OCI-LY7 (cell line): ENCODE data around the gene CELF2. TPM values are rescaled to one million over a fixed set of nuclear protein-coding genes. Genes with fewer than 3 reads are reported as not detected.

ENCODE experiments used
- BruUV-seq: library from RNA; stranded (reverse); fragments of 400-500 nt; replicated peaks from 2 replicates; lab custom pipeline; 2021; lab: Mats Ljungman, UMichigan
- CTCF ChIA-PET: fragments of 300-600 bp; sonication (Branson Sonifier 250); formaldehyde crosslinking; loops from one replicate; lab custom pipeline; 2022; ENCODE audit warnings: antibody characterized with exemption; ENCODE audit not compliant: unreplicated experiment; lab: Charles Lee
- POLR2A ChIA-PET: fragments of 300-600 bp; sonication (Branson Sonifier 250); formaldehyde crosslinking; loops from one replicate; lab custom pipeline; 2022; ENCODE audit warnings: antibody characterized with exemption; lab: Charles Lee
- DNase-seq: peaks from one replicate; pipeline ENCODE4 v3.0.0-alpha.2; 2015; ENCODE audit warnings: low spot score
- H2AFZ ChIP-seq: fragments of 200-600 bp; sonication (generic), shearing (Covaris generic); 2 replicates; pipeline ENCODE4 v1.6.1; 2014; ENCODE audit warnings: mild to moderate bottlenecking, antibody characterized with exemption, low read length, moderate library complexity
- H3K27ac ChIP-seq: fragments of 200-600 bp; sonication (generic); 2 replicates; pipeline ENCODE4 v1.5.1; 2014; ENCODE audit warnings: mixed run types, low read depth, mild to moderate bottlenecking, moderate library complexity, low read length, inconsistent platforms; ENCODE audit not compliant: poor library complexity, severe bottlenecking
- H3K36me3 ChIP-seq: fragments of 200-600 bp; sonication (generic); 2 replicates; pipeline ENCODE4 v1.6.1; 2014; ENCODE audit warnings: mild to moderate bottlenecking, antibody characterized with exemption, low read length, moderate library complexity, mixed read lengths; ENCODE audit not compliant: insufficient read depth
- H3K4me1 ChIP-seq: fragments of 200-600 bp; sonication (generic); 2 replicates; pipeline ENCODE4 v1.5.1; 2014; ENCODE audit warnings: mild to moderate bottlenecking, low read length; ENCODE audit not compliant: insufficient read depth, poor library complexity, severe bottlenecking
- H3K4me2 ChIP-seq: fragments of 200-600 bp; sonication (generic); 2 replicates; pipeline ENCODE4 v1.6.1; 2014; ENCODE audit warnings: mild to moderate bottlenecking, low read length
- H3K4me3 ChIP-seq: fragments of 200-600 bp; sonication (generic); 2 replicates; pipeline ENCODE4 v1.5.1; 2014; ENCODE audit warnings: mild to moderate bottlenecking, low read depth, low read length; ENCODE audit not compliant: poor library complexity, severe bottlenecking
- H3K79me2 ChIP-seq: fragments of 200-600 bp; sonication (generic); 2 replicates; pipeline ENCODE4 v1.6.1; 2016; ENCODE audit warnings: low read depth, mild to moderate bottlenecking, low read length, moderate library complexity, mixed read lengths; ENCODE audit not compliant: insufficient read depth
- H3K9me2 ChIP-seq: fragments of 200-600 bp; sonication (generic); 2 replicates; pipeline ENCODE4 v1.6.1; 2016; ENCODE audit warnings: mild to moderate bottlenecking, low read length, mixed read lengths; ENCODE audit not compliant: insufficient read depth
- H3K9me3 ChIP-seq: fragments of 200-600 bp; sonication (generic); 2 replicates; pipeline ENCODE4 v1.6.1; 2014; ENCODE audit warnings: mild to moderate bottlenecking, mixed run types, low read length, mixed read lengths
- H4K20me1 ChIP-seq: fragments of 200-600 bp; sonication (generic); 2 replicates; pipeline ENCODE4 v1.6.1; 2014; ENCODE audit warnings: mild to moderate bottlenecking, antibody characterized with exemption, low read length, moderate library complexity, mixed read lengths; ENCODE audit not compliant: insufficient read depth
- EZH2phosphoT487 ChIP-seq: fragments of 200-600 bp; sonication (generic); IDR thresholded peaks from 2 replicates; pipeline ENCODE4 v1.6.1; 2018; ENCODE audit warnings: low read depth, borderline replicate concordance, mild to moderate bottlenecking, mixed run types, antibody characterized with exemption, low read length, moderate library complexity, mixed read lengths
- intact Hi-C: fragments of 100-400 bp; cut with micrococcal nuclease; formaldehyde crosslinking; loops from one replicate; pipeline ENCODE4 v1.10.0; 2022; ENCODE audit not compliant: unreplicated experiment
- total RNA-seq, 2 experiments: library from RNA; depleted of rRNA in 1 of 2; stranded (reverse); fragments of >200 nt in 1 of 2; shearing (Covaris generic) in 1 of 2; gene quantifications; 2 replicates each; pipeline ENCODE4 v1.2.3, GENCODE V29; 2014 to 2022
- TF ChIP-seq, protein P1 (sequence below): fragments of 200-600 bp; sonication (generic); conservative IDR thresholded peaks from 2 replicates; pipeline ENCODE4 v1.5.1; 2014; ENCODE audit warnings: mild to moderate bottlenecking, antibody characterized with exemption, low read length, moderate library complexity, mixed read lengths

CELF2 gene
- total RNA-seq, 2 experiments from 2014 or later = 5.4 to 19.1 TPM

DNA sequence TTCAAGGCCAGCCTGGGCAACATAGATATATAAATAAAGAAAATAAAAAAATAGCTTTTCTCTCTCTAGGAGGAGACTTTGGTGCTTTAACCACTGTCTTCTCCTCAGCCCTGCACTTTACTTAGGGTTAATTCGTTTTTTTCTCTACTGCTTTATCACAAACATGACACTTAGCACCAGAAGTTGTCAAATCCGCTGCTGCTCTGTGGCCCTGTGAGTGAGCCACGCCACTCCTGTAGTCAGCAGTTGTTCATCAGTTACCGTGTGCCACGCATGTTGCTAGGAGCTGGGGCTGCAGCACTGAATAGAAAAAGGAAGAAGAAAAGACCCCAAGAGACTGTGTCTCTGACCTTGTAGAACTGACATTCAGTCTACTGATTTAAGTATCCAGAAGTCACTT is 232.6 kb downstream of the CELF2 start:
- Histone ChIP-seq H3K4me2 (no peak overlapping the region), H3K36me3 (no peaks in the 10 kb centered on the region), H3K27ac (no peak overlapping the region), H3K79me2 (no peaks in the 10 kb centered on the region), H3K4me1 (peaks cover 21% of the 10 kb centered on the region), H3K9me3 (no peaks in the 10 kb centered on the region), H3K4me3 (no peak overlapping the region), H2AFZ (no peak overlapping the region), H3K9me2 (no peaks in the 10 kb centered on the region), H4K20me1 (no peaks in the 10 kb centered on the region)
- ChIA-PET CTCF (no interaction called here), POLR2A (no interaction called here)
- DNase-seq = no peak
- BruUV-seq = no TSS peak
- intact Hi-C loops = no loop called here
- TF ChIP-seq, protein P1, sequence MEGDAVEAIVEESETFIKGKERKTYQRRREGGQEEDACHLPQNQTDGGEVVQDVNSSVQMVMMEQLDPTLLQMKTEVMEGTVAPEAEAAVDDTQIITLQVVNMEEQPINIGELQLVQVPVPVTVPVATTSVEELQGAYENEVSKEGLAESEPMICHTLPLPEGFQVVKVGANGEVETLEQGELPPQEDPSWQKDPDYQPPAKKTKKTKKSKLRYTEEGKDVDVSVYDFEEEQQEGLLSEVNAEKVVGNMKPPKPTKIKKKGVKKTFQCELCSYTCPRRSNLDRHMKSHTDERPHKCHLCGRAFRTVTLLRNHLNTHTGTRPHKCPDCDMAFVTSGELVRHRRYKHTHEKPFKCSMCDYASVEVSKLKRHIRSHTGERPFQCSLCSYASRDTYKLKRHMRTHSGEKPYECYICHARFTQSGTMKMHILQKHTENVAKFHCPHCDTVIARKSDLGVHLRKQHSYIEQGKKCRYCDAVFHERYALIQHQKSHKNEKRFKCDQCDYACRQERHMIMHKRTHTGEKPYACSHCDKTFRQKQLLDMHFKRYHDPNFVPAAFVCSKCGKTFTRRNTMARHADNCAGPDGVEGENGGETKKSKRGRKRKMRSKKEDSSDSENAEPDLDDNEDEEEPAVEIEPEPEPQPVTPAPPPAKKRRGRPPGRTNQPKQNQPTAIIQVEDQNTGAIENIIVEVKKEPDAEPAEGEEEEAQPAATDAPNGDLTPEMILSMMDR = no peak
- TF ChIP-seq EZH2phosphoT487 = no peak

DNA sequence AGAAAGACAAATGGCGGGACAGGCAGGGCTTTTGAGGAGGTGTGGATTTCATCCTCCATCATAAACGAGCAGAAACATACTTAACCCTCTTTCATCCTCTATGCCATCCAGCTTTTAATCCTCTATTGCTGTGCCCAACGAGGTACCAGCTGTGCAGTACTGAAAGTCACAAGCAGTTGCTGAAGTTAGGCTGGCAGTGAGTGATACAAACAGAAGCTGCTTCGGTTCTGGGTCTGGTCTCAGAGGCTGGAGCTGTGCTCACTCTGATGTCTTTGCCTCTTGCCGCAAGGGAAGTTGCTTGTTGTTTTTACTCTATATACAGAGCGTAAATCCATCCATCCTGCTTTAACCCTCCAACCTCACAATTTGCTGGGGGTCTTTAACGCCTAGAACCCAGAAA is 235.2 kb downstream of the CELF2 start:
- Histone ChIP-seq H3K4me2 (no peak overlapping the region), H3K79me2 (no peaks in the 10 kb centered on the region), H3K9me3 (no peaks in the 10 kb centered on the region), H3K27ac (no peak overlapping the region), H4K20me1 (no peaks in the 10 kb centered on the region), H2AFZ (no peak overlapping the region), H3K4me3 (no peak overlapping the region), H3K9me2 (no peaks in the 10 kb centered on the region), H3K36me3 (no peaks in the 10 kb centered on the region), H3K4me1 (peaks cover 28% of the 10 kb centered on the region)
- ChIA-PET POLR2A (interaction anchor here (1.5 to 1.7 kb wide), 3 partner anchors 10 to 107 kb away, joined by 4 to 11 read pairs (median 5); no protein-coding TSS in a partner anchor), CTCF (interaction anchor here (1.2 kb wide), 1 partner anchor 10 kb away, joined by 4 read pairs; no protein-coding TSS in a partner anchor)
- DNase-seq = no peak
- intact Hi-C loops = no loop called here
- TF ChIP-seq, protein P1 = no peak
- no peak for TF ChIP-seq EZH2phosphoT487
- BruUV-seq = no TSS peak

DNA sequence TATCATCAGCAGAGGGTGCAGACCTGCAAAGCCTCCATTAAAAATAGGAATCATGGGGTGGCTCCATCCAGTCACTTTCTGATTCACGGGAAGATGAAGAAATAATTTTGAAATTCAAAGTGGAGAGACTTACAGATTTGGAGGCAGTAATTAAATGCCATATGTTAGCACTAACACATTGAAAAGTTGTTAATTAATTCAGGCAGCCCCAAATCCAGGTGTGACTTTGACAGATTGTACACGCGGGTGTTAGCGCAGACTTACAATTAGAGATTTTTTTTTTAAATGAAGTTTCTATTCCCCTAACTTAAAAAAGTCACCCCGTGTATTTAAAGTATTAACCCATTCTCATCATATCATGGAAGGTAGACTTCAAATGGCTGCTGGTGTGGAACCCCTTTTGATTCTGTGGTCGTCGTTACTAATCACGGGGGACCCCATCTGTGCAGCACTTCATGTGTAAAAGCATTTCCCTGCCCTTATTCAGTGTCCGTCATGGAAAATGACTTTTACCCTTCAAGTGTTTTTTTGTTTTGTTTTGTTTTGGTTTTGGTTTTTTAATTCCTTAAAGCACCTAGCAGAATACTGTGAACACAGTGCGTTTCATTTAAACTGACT is 235.8 kb downstream of the CELF2 start:
- Histone ChIP-seq H3K9me2 (no peaks in the 10 kb centered on the region), H3K4me3 (no peak overlapping the region), H3K36me3 (no peaks in the 10 kb centered on the region), H3K4me1 (peaks cover 34% of the 10 kb centered on the region), H3K9me3 (no peaks in the 10 kb centered on the region), H3K79me2 (no peaks in the 10 kb centered on the region), H3K27ac (no peak overlapping the region), H2AFZ (no peak overlapping the region), H4K20me1 (no peaks in the 10 kb centered on the region), H3K4me2 (no peak overlapping the region)
- intact Hi-C loops = no loop called here
- ChIA-PET POLR2A (interaction anchor here (0.5 to 1.7 kb wide), 3 partner anchors 11 to 796 kb away, joined by 4 to 5 read pairs (median 4); no protein-coding TSS in a partner anchor), CTCF (no interaction called here)
- BruUV-seq = no TSS peak
- TF ChIP-seq, protein P1 = no peak
- no peak for TF ChIP-seq EZH2phosphoT487
- DNase-seq = no peak
